Measurements from ENCODE around the gene CCDC102A.

CCDC102A gene

GRCh38 chr16:57462978-57463362, 73.4 kb downstream of the CCDC102A start:
- peak overlapping the region; percentile 84 for H3K9ac ChIP-seq (ENCODE audit: low read length)
- H3K4me1 ChIP-seq (ENCODE audit: control insufficient read depth, insufficient read depth, low read length) = peaks cover 14% of the 10 kb centered on the region
- H3K9me3 ChIP-seq (ENCODE audit: control insufficient read depth, low read length) = no peaks in the 10 kb centered on the region
- H3K36me3 ChIP-seq (ENCODE audit: control insufficient read depth, insufficient read depth, low read length) = peaks cover 20% of the 10 kb centered on the region
- peak overlapping the region; percentile 91 for H3K4me3 ChIP-seq (ENCODE audit: low read length)
- no peaks in the 10 kb centered on the region for H3K27me3 ChIP-seq (ENCODE audit: control insufficient read depth, insufficient read depth, low read length)

GRCh38 chr16:57462209-57462977, 74.0 kb downstream of the CCDC102A start, which contains the start of gene POLR2C:
TSS of gene POLR2C (plus strand) at chr16:57462679. CDS start at chr16:57462725, 46 bp downstream.
- peaks cover 26% of the 10 kb centered on the region for H3K36me3 ChIP-seq (ENCODE audit: control insufficient read depth, insufficient read depth, low read length)
- H3K4me3 ChIP-seq (ENCODE audit: low read length) = peak within 1 kb of the TSS; percentile 91
- H3K27me3 ChIP-seq (ENCODE audit: control insufficient read depth, insufficient read depth, low read length) = no peaks in the 10 kb centered on the region
- H3K9me3 ChIP-seq (ENCODE audit: control insufficient read depth, low read length) = no peaks in the 10 kb centered on the region
- peak within 1 kb of the TSS; percentile 84 for H3K9ac ChIP-seq (ENCODE audit: low read length)
- peaks cover 14% of the 10 kb centered on the region for H3K4me1 ChIP-seq (ENCODE audit: control insufficient read depth, insufficient read depth, low read length)
